ENCODE data around the gene COBL.
A peak's percentile ranks its signal among the peaks of the same experiment; 100 is the strongest.

The COBL gene

DNA sequence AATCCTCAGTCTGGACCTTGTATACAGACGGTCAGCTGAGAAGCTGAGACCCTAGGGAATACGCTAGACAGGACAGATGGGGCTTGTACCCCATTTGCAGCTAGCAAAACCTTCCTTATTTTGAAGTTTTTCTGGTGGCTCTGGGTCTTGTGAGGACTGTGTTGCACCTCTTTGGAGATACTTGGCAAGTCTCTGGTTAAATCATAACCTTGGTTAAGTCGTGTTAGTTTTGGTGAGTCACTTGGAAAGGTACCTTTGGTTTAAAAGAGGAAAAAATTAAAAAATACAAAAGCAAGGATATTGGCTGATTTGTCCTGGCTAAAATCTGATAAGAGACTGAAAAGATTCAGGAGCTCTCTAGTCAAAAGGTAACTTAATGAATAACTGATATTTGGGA, 140.6 kb downstream of the COBL start:
- no peak for DNase-seq

GRCh38 chr7:51175316-51175991, 141.2 kb downstream of the COBL start:
- DNase-seq: no peak

DNA sequence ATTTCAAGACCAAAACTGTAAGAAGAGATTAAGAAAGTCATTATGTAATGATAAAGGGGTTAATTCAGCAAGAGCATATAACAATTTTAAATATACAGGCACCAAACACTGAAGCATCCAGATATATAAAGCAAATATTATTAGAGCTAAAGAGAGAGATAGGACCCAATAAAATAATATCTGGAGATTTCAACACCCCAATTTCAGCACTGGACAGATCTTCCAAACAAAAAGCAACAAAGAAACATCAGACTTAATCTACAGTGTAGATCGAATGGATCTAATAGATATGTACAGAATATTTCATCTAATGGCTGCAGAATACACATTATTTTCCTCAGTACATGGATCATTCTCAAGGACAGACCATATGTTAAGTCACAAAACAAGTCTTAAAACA, 151.3 kb downstream of the COBL start:
- DNase-seq: no peak

DNA sequence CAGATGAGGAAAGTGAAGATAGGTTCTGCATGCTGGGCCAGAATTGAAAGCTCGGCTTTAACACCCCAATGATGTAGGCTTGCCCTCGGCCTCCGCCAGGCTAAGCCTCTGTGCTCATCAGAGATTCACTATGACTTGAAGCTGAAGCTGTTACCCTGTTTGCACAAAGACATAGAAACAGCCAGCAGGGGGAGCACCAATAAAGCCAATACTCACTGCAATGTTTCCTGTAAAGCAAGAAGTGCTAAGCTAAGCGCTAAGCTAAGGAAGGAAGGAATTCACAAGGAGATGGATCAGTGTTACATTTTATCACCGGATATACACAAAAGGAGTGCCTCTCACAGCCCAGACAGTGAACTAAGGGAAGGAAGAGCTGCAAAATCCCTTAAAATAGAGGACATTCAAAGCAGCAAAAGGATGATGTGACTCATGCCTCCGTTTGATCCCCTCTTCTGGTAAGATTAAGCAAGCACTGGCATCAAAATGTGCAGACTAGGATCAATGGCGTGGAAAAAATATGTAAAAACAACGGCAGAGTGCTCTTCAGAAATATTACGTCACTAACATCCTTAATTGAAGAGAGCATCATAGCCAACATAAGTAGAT, 153.8 kb downstream of the COBL start:
- DNase-seq: peak; percentile 72

DNA sequence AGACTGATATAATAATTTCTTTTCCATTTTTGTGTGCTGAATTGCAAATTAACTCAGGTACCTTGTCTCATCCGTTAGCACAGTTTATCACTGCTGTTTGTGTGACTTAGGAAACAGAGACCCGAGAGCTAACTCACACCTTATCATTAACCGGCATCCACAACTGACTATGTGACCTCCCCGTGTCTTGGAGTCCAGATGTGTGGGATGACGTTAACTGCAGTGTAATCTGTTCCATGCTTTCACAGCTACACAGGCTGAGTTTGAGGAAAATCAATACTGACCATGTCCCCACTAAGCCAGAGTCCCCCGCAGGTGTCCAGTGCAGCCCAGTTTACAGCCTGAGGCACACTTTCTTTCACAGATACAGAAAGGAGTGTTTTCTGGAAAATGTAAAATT, 154.7 kb downstream of the COBL start:
- no peak for DNase-seq

DNA sequence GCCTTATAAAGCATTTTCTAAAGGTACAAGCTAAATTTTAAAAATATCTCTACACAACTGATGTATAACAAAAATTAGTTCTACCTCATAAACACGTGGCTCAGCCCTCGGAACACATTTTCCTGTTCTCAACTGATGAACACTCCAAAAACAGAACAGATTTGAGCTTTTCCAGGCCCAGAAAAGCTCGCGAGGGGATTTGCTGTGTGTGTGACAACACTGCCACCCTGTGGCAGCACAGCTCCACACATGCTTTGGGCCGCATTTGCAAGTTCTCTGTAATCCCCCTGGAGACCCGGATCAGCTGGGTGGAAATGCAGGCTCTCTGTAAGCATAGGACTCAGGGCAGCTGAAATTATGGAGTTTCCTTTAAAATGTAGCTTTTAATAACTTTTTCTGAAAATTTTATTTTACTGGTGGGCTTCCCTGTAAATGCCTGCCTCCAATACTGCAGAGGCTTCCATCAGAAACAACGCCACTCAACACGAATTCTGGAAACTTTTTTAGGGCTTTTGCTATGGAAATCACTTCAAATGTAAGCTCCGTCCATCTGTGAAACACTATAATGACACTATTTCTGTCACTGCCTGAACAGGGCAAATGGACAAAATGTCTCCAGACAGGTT, 155.5 kb downstream of the COBL start:
- DNase-seq: peak; percentile 56

DNA sequence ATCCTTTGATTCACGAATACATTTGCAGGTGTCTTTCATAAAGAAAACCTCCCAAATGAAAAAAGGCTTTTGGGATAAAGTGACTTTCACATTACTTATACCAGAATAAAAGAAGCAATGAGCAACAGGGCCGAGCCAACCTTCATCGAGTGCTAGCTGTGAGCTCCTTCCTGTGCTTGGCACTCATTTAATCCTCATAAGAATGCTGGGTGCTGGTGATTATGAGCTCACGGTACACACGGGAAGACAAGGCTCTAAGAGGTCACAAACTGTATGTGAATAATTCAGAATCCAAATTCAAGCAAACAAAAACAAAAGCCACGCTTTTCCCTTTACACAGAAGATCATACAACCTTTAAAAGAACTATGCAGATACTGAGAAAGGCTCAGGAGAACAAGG, 156.2 kb downstream of the COBL start:
- DNase-seq: no peak

- DNase-seq: no peak
Observed at GRCh38 chr7:51158742-51159445, 157.7 kb downstream of the COBL start.

GRCh38 chr7:51158211-51158610, 158.4 kb downstream of the COBL start:
- no peak for DNase-seq

GRCh38 chr7:51154201-51154600, 162.4 kb downstream of the COBL start:
- DNase-seq: no peak

DNA sequence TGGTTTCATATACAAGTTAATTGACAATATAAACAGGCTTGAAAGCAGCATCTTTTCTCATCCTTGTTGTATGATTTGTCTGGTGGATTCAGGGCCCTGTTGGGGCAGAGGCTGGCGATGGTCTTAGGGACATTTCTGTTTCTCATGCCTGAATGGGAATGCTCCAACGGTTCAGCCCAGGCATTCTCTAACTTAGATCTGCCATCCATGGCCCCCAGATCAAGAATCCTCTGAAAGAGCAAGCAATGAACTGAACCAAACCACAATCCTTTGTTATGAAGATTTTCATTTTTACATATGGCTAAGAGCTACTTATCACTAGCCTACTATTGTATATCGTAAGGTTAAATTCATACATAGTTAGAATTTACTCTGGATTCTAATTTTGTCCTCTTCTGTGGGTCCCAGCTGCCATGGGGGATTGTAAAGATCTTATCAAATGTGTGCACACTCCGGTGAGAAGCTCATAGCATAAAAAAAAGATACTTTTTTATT, 163.9 kb downstream of the COBL start:
- DNase-seq: no peak

GRCh38 chr7:51151455-51151854, 165.2 kb downstream of the COBL start:
- no peak for DNase-seq

- no peak for DNase-seq
Observed at GRCh38 chr7:51150193-51150592, 166.4 kb downstream of the COBL start.

DNA sequence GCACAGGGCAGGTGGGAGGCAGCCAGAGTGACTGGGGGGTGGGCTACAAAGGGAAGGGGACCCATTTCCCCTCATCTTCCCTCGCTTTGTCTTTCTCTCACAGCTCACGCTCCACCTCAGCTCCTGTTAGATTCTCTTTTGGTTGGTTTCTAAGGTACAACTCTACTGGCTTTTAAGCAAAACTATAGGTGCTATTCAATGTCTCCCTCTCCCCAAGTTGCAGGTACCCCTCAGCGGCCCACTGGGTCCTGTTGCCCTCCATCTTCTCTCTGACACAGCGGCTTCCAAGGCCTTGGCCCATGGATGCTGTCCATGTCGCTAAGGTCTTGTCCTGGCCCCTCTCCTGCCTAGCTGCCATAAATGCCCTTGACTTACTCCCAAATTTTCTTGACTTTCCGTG, 168.4 kb downstream of the COBL start:
- no peak for DNase-seq

GRCh38 chr7:51146816-51147586, 169.6 kb downstream of the COBL start:
- no peak for DNase-seq

DNA sequence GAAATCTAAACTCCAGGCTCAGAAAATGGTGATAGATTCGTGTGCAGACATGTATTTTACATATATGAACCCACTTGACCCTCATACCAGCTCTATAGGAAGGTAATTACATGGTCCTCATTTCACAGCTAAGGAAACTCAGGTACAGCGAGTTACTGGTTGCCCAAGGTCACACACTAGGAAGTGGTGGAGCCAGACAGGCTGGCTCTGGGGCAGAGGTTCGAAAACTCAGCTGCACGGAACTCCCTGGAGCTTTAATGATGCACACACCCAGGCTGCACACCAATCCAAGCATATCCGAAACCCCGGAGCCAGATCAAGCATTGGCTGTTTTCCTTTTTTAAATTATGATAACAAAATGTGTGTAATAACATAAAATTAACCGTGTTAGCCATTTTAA, 172.4 kb downstream of the COBL start:
- DNase-seq: no peak

DNA sequence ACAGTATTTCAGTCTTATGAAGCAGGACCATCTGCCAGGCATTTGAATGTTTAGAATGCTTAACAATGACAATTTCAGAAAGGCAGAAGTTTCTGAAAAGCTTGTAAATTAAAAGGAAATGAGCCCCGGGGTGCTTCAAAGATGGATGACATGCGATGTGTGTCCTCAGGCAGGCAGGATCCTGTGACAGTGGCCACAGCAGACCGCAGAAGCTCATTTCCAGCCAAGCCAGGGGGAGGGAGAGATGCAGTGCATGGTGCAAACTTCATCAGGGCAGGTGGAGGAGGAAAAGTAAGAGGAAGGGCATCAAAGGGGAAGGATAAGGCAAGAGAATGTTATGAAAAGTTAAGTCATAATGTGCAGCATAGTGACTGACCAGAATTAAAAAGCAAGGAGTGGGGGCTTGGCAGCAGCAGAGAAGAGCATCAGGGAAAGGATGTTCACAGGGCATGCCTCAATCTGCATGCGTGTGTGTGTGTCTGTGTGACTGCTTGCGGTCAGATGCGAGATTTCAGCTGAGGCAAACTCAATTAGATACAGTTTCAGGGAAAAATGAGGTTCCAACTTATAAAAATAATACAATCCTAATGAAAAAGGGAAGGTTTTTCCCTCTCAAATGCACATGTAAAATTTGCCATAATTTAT, 173.7 kb downstream of the COBL start:
- no peak for DNase-seq

GRCh38 chr7:51141451-51142003, 175.1 kb downstream of the COBL start:
- DNase-seq: peak; percentile 31

DNA sequence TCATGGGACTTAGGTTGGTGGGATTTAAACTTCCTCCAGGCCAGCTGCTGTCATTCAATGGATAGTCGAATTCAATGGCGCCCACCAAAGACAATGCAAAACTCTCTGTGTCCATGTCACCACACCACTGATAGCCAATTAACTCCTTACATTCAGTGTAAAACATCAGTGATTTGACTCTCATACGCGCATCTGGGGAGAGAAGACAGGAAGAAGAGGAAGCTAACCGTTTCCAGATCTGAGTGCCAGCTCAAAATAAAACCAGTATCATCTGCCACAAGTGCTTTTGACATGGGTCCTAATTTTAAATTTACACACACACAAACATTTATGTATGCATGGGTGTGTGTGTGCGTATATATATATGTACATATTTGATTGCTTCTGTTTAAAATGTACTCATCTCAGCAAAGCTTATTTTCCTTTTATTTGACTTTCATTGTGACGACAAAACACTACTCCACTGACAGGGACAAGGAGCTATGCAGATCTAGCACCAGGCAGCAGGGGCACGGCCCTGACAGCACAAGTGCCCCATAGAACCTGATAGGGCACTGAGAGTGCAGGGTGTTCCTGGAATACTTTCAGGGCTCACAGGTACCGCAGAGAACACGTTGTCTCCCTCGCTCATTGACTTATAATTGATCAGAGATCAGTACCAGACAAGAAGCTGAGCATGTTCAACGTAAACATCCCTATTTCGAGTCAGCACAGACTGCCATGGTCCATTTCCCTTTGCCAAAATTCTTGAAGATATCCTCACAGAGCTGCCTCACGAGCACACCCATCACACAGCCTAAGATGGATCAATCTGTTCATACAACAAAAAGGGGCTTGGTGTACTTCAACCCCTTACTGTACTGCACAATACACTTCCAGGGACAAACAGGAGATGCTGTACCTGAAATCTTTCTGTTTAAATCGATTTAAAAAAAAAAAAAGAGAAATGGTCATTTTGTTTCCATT, 176.1 kb downstream of the COBL start:
- no peak for DNase-seq

DNA sequence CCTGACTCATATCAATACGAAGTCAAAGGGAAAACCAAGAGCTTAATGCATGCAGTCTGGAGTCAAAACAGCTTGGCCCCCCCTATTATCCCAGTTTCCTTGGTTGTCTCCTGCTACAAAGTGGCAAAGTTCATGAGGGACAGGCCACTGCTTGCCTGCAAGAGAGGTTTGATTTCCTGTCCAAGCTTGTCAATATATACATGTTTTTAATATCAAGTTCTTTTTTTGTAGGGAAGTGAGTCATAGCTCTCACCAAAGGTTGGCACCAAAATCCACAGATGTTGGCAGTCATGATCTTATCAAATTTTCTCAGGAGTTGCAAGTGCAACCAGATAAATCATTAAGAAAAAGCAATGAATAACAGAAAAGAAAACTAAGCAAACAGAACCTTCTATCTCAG, 176.8 kb downstream of the COBL start:
- no peak for DNase-seq

All from fibroblast of skin of right quadriceps (primary cell).